Neural cell (in vitro differentiated cells): ENCODE results near the gene CSMD2. TPM values are rescaled to one million over a fixed set of nuclear protein-coding genes. Genes with fewer than 3 reads are reported as not detected.

Experiments used
- H2AFZ ChIP-seq: fragments of 200-600, 300-800 bp; sonication (generic), shearing (Covaris generic); 2 replicates; pipeline ENCODE4 v1.6.0; 2014; ENCODE audit warnings: low read depth, mild to moderate bottlenecking, antibody characterized with exemption, low read length, moderate library complexity
- H3F3A ChIP-seq: fragments of 200-600 bp; shearing (Covaris generic); 2 replicates; pipeline ENCODE4 v1.6.1; 2016; ENCODE audit warnings: mild to moderate bottlenecking, moderate library complexity, mixed read lengths, antibody characterized with exemption, low read length; ENCODE audit not compliant: insufficient read depth, poor library complexity, severe bottlenecking
- H3K27ac ChIP-seq: fragments of 200-600, 300-800 bp; sonication (generic), shearing (Covaris generic); 2 replicates; pipeline ENCODE4 v1.5.1; 2014; ENCODE audit warnings: mild to moderate bottlenecking, low read length, moderate library complexity
- H3K27me3 ChIP-seq: fragments of 300-800, 200-600 bp; sonication (generic), shearing (Covaris generic); 2 replicates; pipeline ENCODE4 v1.6.0; 2014; ENCODE audit warnings: mild to moderate bottlenecking, low read depth, low read length, moderate library complexity; ENCODE audit not compliant: insufficient read depth
- H3K36me3 ChIP-seq: fragments of 300-800, 200-600 bp; sonication (generic), shearing (Covaris generic); 2 replicates; pipeline ENCODE4 v1.5.1; 2014; ENCODE audit warnings: mild to moderate bottlenecking, antibody characterized with exemption, low read length, moderate library complexity; ENCODE audit not compliant: insufficient read depth
- H3K4me2 ChIP-seq: fragments of 300-800, 200-600 bp; sonication (generic), shearing (Covaris generic); 2 replicates; pipeline ENCODE4 v1.6.0; 2014; ENCODE audit warnings: mild to moderate bottlenecking, low read length
- H3K4me3 ChIP-seq: fragments of 300-800, 200-600 bp; sonication (generic), shearing (Covaris generic); 2 replicates; pipeline ENCODE4 v1.5.1; 2014; ENCODE audit warnings: mild to moderate bottlenecking, low read length, moderate library complexity
- H3K79me2 ChIP-seq: fragments of 200-600 bp; shearing (Covaris generic); replicated peaks from 2 replicates; pipeline ENCODE4 v1.6.0; 2014; ENCODE audit warnings: mild to moderate bottlenecking, low read length, moderate library complexity; ENCODE audit not compliant: insufficient read depth
- H3K9ac ChIP-seq: fragments of 300-800, 200-600 bp; sonication (generic), shearing (Covaris generic); 2 replicates; pipeline ENCODE4 v1.6.1; 2016; ENCODE audit warnings: mild to moderate bottlenecking, low read length, mixed read lengths
- H3K9me2 ChIP-seq: fragments of 200-600 bp; shearing (Covaris generic); 2 replicates; pipeline ENCODE4 v1.6.1; 2016; ENCODE audit warnings: mild to moderate bottlenecking, low read length, mixed read lengths; ENCODE audit not compliant: insufficient read depth
- H3K9me3 ChIP-seq: fragments of 200-600, 300-800 bp; sonication (generic), shearing (Covaris generic); 2 replicates; pipeline ENCODE4 v1.6.1; 2016; ENCODE audit warnings: mild to moderate bottlenecking, mixed run types, low read length, moderate library complexity, mixed read lengths
- H4K20me1 ChIP-seq: fragments of 200-600 bp; shearing (Covaris generic); 2 replicates; pipeline ENCODE4 v1.6.1; 2016; ENCODE audit warnings: mild to moderate bottlenecking, mixed run types; ENCODE audit not compliant: insufficient read depth
- EP300 ChIP-seq: fragments of 450-650 bp; conservative IDR thresholded peaks from 2 replicates; pipeline ENCODE4 v1.6.1; 2014; ENCODE audit warnings: antibody characterized with exemption, mild to moderate bottlenecking, moderate library complexity; ENCODE audit not compliant: poor library complexity, severe bottlenecking
- EZH2 ChIP-seq: fragments of 200-600, 300-800 bp; shearing (Covaris generic), sonication (generic); IDR thresholded peaks from 2 replicates; pipeline ENCODE4 v1.6.1; 2014; ENCODE audit warnings: antibody characterized with exemption, low read length, borderline replicate concordance, mild to moderate bottlenecking; ENCODE audit not compliant: insufficient read depth, poor library complexity, severe bottlenecking
- MXI1 ChIP-seq: fragments of 450-650 bp; conservative IDR thresholded peaks from 2 replicates; pipeline ENCODE4 v1.6.1; 2014; ENCODE audit warnings: antibody characterized with exemption, mild to moderate bottlenecking; ENCODE audit not compliant: poor library complexity, severe bottlenecking
- POLR2AphosphoS5 ChIP-seq: IDR thresholded peaks from 2 replicates; pipeline ENCODE4 v1.6.1; 2012
- RAD21 ChIP-seq: fragments of 450-650 bp; conservative IDR thresholded peaks from 2 replicates; pipeline ENCODE4 v1.6.1; 2014; ENCODE audit warnings: antibody characterized with exemption, mild to moderate bottlenecking, moderate library complexity
- REST ChIP-seq: IDR thresholded peaks from 2 replicates; pipeline ENCODE4 v1.6.1; 2012; ENCODE audit warnings: borderline replicate concordance
- SMC3 ChIP-seq: fragments of 450-650 bp; conservative IDR thresholded peaks from 2 replicates; pipeline ENCODE4 v1.6.1; 2014; ENCODE audit warnings: antibody characterized with exemption, mild to moderate bottlenecking, moderate library complexity; ENCODE audit not compliant: poor library complexity
- TAF1 ChIP-seq: IDR thresholded peaks from 2 replicates; pipeline ENCODE4 v1.6.1; 2012; ENCODE audit warnings: low read depth
- polyA plus RNA-seq: library from polyadenylated mRNA; depleted of rRNA; stranded (reverse); fragments of >200 nt; gene quantifications from 2 replicates; pipeline ENCODE4 v1.2.3, GENCODE V29; 2014
- TF ChIP-seq, protein P1 (sequence below): fragments of 450-650 bp; IDR thresholded peaks from 2 replicates; pipeline ENCODE4 v1.5.1; 2014; ENCODE audit warnings: antibody characterized with exemption, mild to moderate bottlenecking, moderate library complexity; ENCODE audit not compliant: poor library complexity, severe bottlenecking

Gene CSMD2
- polyA plus RNA-seq, 1 donor from 2014 or later, result 9.6 TPM

DNA sequence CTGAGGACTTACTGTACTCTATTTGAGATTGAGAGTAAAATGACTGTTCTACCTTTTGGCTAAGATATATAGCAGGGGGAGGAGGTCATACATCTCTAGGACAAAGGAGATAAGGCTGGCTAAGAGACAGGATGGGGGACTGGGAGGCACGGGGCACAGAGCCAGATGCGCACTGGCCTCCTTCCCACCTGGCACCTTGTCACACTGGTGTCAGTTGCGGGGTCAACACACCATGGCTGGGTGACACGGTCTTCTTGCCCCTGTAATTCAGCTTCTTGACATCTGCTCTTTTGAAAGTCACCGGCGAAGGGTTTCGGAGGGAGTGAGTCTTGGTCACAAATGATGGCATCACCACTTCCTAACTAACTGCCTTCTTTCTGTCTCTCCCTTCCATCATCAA lies 515.3 kb downstream of the CSMD2 start:
- H3K9me3 ChIP-seq, result no peaks in the 10 kb centered on the region

DNA sequence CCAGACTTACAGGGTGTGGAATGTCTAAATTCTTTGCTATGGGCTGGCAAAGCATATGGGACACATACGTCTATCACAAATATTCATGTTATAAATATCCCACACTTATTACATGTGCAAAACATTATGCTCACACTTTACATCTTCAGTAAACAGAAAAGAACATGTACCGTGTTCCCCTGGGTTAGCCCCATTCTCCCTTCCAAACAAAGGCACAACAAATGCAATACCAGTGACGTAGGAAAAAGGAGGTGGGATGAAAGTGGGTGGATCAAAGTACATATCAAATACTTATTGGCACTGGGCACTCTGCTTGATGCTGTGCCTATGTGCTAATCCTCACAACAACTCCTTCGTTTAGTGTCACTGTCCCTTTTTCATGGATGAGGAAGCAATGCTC lies 521.8 kb downstream of the CSMD2 start:
- no peak overlapping the region for H3K4me2 ChIP-seq
- no peaks in the 10 kb centered on the region for H3K9me3 ChIP-seq
- H2AFZ ChIP-seq, result no peak overlapping the region
- H3K9ac ChIP-seq, result no peak overlapping the region
- no peaks in the 10 kb centered on the region for H3F3A ChIP-seq
- TF ChIP-seq REST, result no peak
- no peaks in the 10 kb centered on the region for H3K9me2 ChIP-seq
- no peaks in the 10 kb centered on the region for H3K79me2 ChIP-seq
- H3K4me3 ChIP-seq, result no peak overlapping the region
- peaks cover 6% of the 10 kb centered on the region for H3K36me3 ChIP-seq
- H4K20me1 ChIP-seq, result no peaks in the 10 kb centered on the region
- no peak overlapping the region for H3K27ac ChIP-seq
- no peaks in the 10 kb centered on the region for H3K27me3 ChIP-seq

More for the DNA sequence above, 515.3 kb downstream of the CSMD2 start:
- Histone ChIP-seq H3K79me2 (no peaks in the 10 kb centered on the region), H3K9me2 (no peaks in the 10 kb centered on the region), H3K36me3 (peaks cover 6% of the 10 kb centered on the region), H3K27me3 (no peaks in the 10 kb centered on the region), H3K27ac (no peak overlapping the region), H3F3A (no peaks in the 10 kb centered on the region), H3K9ac (no peak overlapping the region), H2AFZ (no peak overlapping the region), H3K4me3 (no peak overlapping the region), H3K4me2 (no peak overlapping the region), H4K20me1 (no peaks in the 10 kb centered on the region)
- TF ChIP-seq POLR2AphosphoS5, result no peak
- no peak for TF ChIP-seq EP300
- no peak for TF ChIP-seq EZH2
- TF ChIP-seq, protein P1, sequence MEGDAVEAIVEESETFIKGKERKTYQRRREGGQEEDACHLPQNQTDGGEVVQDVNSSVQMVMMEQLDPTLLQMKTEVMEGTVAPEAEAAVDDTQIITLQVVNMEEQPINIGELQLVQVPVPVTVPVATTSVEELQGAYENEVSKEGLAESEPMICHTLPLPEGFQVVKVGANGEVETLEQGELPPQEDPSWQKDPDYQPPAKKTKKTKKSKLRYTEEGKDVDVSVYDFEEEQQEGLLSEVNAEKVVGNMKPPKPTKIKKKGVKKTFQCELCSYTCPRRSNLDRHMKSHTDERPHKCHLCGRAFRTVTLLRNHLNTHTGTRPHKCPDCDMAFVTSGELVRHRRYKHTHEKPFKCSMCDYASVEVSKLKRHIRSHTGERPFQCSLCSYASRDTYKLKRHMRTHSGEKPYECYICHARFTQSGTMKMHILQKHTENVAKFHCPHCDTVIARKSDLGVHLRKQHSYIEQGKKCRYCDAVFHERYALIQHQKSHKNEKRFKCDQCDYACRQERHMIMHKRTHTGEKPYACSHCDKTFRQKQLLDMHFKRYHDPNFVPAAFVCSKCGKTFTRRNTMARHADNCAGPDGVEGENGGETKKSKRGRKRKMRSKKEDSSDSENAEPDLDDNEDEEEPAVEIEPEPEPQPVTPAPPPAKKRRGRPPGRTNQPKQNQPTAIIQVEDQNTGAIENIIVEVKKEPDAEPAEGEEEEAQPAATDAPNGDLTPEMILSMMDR, result no peak
- TF ChIP-seq TAF1, result no peak
- no peak for TF ChIP-seq MXI1

GRCh38 chr1:33641104-33641830 lies 523.8 kb downstream of the CSMD2 start:
- Histone ChIP-seq H3K4me2 (no peak overlapping the region), H3K27ac (no peak overlapping the region), H3K79me2 (no peaks in the 10 kb centered on the region), H3F3A (no peaks in the 10 kb centered on the region), H3K36me3 (peaks cover 6% of the 10 kb centered on the region), H3K9me3 (no peaks in the 10 kb centered on the region), H3K4me3 (no peak overlapping the region), H4K20me1 (no peaks in the 10 kb centered on the region), H2AFZ (no peak overlapping the region), H3K9me2 (no peaks in the 10 kb centered on the region), H3K27me3 (no peaks in the 10 kb centered on the region), H3K9ac (no peak overlapping the region)
- TF ChIP-seq MXI1 (peak; percentile 46), SMC3 (peak; percentile 89), REST (no peak), RAD21 (peak; percentile 77), EP300 (no peak), TAF1 (no peak), POLR2AphosphoS5 (no peak), EZH2 (no peak)
- TF ChIP-seq, protein P1, result peak; percentile 78
